GM19372 (cell line): ENCODE measurements around the gene ANKFN1.
"Not testable (repeated sequence)": the region's sequence is repeated elsewhere in the genome, so short reads cannot be mapped to it uniquely, and the experiment has no call there.

Experiments used
- ATAC-seq: cut with Tn5 transposase; IDR thresholded peaks from one replicate; pipeline ENCODE4 v1.9.1; 2021; ENCODE audit warnings: mild to moderate bottlenecking, low read depth, moderate library complexity; ENCODE audit not compliant: unreplicated experiment

Gene ANKFN1

DNA sequence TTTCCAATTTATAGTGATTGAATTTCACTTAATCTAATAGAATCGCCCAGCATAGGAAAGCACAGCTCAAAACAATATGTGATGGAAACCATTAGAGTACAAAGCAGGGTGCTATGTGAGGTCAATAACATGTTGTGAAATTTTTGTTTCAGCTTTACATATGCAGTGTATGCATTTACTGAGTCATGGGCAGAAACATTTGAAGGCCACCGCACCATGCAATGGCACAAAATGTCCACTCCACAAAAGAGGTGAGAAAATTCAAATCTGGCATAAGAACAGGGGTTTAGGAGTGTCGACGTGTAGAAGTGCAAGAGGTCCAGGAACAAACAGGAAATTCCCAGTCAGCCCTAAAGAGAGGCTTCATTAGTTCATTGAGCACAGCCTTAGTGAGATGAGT, 131.2 kb downstream of the ANKFN1 start:
- no peak for ATAC-seq

DNA sequence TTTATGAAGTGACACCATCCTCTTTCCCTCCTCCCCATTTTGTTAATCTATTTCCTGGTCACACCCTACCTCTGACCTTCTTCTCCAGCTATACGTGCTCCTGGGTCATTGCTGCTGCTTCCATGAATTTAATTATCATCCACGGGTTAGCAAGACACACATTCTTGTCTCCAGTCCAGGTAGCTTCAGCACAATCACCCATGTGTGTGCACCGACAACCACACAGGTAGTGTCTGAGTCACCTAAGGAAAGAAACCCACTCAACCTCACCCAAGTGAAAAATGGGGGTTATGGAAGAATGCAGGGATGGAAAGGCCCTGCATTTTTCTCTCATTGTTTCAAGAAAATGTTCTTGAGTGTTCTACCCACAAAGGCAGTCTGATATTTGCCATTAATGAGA, 135.5 kb downstream of the ANKFN1 start:
- ATAC-seq, result not testable (repeated sequence)

DNA sequence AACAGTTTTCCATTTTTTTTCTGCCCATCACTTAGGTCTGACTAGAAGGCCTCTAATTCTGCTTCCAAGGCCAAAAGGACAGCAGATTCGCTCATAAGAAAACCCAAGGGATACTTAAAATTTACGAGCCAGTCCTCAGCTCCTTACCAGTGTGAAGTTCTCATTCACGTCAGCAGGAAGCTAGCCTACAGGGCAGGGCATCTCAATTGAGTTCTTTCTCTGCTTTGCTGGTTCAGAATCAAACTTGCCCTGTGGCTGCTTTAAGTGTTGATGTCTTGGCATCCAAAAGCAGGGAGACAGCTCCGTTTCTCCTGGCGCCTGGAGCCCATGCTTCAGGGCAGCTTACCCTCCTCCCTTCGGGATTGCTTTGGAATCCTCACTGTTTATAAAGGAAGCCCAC, 136.0 kb downstream of the ANKFN1 start:
- no peak for ATAC-seq

DNA sequence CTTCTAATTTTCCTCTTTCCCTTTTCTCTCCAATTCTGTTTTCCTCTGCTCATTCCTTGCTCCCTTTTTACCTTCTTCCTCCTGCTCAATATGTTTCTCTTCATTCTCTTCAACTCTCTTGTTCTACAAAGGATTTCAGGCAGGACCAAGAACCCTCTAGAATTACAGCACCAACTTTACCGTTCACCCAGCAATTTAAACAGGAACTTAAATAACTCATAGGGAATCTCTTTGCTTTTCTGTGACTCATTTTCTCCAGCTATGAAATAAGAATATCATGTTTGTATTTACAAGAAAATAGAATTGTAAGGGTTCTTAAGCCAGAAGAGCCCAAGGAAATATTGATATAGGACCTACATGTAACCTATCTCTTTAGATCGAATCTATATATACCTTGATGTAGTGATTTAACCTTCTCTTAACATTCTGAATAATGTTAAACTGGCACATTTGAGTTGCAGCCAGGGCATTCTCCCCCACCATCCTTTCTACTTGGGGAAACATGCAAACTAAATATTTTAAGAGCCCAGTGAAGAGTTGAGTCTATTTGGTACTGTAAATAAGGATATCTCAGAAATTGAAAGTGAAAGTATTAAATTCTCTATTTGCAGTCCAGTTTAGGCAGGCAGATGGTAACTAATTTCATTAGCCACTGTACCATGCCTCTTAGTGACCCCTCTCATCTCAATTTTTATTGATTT, 137.0 kb downstream of the ANKFN1 start:
- ATAC-seq, result no peak

DNA sequence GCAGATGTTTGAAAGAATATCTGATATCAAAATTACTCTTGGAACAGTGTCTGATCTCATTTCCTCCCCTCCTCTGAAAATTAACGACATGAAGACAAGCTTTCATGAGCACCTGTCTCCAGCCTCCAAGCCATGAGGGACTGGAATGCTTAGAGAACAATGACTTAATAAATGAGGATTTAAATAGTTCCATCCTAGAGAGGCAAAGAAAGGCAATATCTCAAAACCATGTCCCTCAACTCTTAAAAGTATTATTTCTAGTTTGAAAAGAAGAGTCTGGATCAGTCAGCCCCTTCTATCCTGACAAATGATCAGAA, 137.5 kb downstream of the ANKFN1 start:
- ATAC-seq, result no peak

DNA sequence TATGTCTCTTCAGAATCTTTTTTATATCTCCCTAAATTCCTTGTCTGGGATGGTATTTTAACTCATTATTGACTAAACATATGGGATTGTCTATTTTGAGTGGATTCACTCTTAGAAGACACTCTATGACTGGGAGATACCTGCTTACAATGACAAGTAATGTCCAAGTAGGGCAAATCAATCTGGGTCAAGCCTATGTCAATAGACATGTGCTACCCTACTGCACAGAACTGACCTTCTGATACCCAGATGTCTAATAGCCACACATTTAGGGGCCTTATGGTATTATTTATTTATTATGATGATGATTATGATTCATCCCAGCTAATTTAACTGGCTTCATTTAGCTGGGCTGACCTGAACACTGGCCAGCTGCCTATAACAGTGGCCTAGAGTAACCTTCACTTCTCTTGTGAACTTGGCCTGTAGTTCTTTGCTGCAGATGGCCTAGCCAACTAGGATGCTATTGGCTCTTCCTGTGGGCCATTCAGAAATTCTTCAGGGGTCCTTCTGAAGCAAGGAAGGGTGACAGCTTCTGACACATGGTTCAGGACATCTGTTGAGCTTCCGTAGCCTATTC, 138.0 kb downstream of the ANKFN1 start:
- no peak for ATAC-seq

DNA sequence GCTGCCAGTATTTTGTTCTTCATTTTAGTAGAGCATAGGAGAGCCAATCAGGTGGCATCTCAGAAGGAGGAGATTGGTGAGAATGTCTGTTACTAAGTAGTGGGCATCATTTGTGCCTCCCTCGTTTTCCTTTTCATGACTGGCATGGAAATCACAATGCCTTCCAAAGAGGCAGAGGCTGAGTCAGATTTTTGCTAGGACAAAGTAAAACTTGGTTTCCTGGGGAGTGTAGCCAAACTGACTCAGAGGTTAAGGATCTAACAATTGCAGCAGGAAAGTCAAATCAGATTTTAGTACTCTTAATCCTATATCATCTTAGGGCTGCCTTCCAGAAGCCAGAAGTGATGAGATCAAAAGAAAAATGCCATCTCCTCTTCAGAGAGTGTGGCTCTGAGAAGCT, 138.7 kb downstream of the ANKFN1 start:
- no peak for ATAC-seq

DNA sequence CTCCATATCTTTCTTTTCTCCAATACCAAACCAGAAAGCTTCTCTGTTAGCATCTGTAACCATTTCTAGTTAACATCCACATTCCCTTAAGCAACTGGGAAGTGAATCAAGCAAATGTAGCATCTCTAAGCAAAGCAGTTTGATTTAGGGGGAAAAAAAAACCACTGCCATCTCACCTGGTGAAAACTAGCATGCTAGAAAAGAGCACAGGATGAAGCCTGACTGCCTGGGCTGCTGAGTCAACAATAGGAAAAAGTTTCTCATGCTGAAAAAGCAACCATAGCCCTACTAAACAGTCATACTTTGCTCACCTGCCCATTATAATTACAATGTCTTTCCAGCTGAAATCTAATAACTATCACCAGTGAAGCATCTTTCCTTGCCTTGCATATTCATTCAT, 139.3 kb downstream of the ANKFN1 start:
- no peak for ATAC-seq

DNA sequence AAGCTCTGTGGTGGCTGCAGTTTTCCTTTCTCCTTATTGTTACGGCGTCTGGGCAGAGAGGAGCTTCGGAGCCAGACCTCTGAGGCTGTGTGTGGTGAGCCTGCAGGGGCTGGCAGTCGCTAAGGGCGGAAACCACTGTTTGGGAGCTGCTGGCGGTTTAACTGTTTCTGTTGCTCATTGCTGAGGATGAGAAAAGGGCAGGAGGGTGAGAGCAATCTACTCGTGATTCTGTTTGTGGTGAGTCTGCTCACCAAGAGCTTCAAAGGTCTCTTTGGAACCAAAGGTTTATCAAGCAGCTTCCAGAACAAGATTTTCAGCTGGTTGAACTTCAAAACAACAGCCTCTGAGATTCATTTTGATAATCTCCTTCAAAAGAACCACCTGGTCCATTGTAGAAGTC, 143.9 kb downstream of the ANKFN1 start:
- no peak for ATAC-seq

DNA sequence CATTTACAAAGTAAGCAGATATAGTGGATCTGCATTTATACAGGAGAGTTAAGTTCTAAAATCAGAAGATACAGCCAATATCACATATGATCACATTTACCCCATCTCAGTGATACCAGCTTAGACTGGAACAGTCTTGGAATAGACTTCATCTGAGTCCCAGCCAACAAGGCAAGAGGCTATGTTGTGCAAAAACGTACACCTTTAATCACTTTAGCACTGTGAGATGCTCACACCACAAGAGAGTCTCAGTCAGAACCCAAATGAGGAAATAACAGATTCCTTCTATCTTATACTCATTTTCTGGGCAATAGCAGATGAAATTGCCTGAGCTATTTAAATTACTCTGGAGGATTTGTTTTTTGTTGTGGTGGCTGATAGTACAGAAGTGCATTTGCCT, 145.6 kb downstream of the ANKFN1 start:
- no peak for ATAC-seq

DNA sequence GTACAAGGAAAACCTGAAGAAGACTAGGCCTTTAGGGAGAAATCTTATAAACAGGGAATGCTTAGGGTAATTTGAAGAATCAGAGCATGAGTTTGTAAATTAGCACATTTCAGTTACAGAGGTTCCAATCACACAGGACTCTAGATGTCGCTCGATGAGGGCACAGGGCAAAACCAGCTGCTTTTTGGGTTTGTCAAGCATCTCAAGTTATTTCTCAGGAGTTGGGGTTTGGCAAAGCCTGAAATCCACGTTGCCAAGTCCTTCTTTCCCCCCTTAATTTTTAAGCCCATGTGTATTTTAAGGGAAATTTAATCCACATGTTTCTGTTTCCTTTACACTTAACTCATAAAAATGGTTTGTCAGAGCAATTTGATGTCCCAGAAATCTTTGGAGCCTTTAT, 146.9 kb downstream of the ANKFN1 start:
- ATAC-seq, result no peak

DNA sequence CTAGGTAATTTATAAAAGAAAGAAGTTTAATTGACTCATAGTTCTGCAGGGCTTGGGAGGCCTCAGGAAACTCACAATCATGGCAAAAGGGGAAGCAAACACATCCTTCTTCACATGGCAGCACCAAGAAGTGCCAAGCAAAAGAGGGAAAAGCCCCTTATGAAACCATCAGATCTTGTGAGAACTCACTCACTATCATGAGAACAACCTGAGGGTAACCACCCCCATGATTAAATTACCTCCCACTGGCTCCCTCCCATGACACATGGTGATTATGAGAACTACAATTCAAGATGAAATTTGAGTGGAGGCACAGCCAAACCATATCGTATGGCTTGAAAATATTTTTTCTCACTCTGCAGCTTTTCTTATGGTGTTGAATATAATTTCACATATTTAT, 151.7 kb downstream of the ANKFN1 start:
- ATAC-seq, result no peak

DNA sequence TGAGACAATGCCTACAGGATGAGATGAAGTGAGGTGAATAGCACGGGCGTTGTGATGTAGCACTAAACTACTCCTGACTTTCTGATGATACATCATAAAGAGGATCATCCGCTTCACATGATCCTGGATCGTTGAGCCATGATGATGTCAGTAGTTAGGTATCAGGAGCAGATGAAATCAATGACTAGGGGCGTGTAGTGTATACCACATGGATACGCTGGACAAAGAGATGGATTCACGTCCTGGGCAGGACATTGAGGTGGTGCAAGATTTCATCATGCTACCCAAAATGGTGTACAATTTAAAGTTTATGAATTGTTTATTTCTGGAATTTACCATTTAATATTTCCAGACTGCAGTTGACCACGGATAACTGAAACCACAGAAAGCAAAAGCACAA, 156.6 kb downstream of the ANKFN1 start:
- no peak for ATAC-seq

DNA sequence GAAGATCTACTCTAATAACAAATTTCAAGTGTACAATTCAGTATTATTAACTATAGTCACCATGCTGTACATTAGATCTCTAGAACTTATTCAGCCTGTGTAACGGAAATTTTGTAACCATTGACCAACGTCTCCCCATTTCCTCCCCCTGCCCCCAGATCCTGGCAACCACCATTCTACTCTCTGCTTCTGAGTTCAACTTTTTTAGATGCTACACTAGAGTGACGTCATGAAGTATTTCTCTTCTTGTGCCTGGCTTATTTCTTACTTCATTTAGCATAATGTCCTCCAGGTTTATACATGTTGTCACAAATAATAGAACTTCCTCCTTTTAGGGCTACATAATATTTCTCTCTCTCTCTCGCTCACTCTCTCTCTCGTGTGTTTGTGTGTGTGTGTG, 157.5 kb downstream of the ANKFN1 start:
- no peak for ATAC-seq

DNA sequence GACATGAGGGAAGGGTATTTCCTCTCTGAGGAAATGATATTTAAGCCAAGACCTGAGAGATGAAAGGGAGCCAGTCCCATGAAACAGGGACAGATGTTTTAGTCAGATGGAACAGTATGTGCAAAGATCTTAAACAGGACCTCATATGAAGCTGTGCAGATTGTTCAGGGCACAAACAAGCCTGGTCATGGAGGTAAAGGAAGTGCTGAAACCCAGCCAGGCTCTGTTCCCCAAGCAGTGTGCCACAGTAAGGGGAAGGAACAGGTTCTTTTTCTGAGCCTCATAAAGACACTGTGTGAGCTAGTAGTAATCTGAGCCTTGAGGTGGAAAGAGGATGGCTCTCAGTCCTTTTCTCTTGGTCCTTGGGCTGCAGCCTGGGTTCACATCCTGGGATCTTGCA, 159.9 kb downstream of the ANKFN1 start:
- ATAC-seq, result no peak

DNA sequence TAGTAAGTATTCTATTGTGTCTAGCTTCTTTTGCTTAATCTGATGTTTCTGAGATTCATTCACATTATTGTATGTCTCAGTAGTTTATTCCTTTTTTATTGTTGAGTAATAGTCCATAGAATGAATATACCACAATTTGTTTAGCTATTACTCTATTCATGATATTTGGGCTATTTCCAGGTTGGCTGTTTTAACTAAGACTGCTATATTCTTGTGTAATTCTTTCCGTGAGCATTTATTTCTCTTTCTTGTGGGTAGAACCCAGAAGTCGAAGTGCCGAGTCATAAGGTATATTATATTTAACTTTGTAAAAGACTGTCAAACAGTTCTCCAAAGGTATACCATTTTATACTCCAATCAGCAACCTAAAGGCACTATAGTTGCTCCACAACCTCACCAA, 160.8 kb downstream of the ANKFN1 start:
- no peak for ATAC-seq

DNA sequence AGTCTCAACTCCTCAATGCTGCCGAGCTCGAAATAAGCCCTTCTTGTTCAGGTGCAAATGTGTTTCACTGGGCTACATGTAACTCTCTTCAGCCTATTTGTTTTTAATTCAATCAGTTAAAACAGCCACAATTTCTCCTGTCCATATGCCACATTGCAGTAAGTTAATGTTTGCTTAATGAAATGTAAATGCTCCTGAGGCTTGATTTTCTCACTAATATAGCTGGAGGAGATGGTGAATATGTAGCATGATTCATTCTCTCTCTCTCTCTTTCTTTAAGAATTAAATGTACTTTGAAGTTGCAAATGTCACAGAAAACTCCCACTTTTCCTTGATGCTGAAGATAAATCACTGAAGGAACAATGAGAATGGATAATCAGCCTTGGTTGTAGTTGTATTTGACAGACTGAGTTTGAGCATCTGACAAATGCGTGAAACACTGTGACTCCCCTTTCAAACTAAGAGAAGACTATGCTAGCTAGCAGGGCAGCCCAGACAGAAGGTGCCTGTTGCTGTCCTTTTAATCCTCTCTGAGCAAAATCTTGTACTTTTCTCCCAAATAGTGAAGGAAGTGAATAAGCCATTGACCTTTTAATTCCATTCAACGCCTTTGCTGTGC, 161.8 kb downstream of the ANKFN1 start:
- ATAC-seq, result no peak

DNA sequence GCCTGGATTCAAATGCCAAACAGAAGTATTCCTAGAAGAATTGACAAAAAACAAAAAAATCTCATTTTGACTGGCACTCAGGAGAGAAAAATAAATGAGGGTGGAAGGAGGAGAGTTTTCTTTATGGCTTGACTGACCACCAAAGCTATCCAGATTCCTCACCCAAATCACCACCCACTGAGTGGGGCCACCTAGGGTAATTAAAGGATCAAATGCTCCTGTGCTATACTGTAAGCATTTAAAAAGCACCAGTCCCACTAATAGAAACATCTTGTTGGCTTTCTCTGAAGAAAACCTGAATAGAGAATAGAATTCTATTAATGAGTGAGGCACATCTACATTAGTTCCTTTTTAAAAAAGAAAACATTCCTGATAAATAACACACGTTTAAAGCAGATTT, 163.3 kb downstream of the ANKFN1 start:
- ATAC-seq, result no peak

DNA sequence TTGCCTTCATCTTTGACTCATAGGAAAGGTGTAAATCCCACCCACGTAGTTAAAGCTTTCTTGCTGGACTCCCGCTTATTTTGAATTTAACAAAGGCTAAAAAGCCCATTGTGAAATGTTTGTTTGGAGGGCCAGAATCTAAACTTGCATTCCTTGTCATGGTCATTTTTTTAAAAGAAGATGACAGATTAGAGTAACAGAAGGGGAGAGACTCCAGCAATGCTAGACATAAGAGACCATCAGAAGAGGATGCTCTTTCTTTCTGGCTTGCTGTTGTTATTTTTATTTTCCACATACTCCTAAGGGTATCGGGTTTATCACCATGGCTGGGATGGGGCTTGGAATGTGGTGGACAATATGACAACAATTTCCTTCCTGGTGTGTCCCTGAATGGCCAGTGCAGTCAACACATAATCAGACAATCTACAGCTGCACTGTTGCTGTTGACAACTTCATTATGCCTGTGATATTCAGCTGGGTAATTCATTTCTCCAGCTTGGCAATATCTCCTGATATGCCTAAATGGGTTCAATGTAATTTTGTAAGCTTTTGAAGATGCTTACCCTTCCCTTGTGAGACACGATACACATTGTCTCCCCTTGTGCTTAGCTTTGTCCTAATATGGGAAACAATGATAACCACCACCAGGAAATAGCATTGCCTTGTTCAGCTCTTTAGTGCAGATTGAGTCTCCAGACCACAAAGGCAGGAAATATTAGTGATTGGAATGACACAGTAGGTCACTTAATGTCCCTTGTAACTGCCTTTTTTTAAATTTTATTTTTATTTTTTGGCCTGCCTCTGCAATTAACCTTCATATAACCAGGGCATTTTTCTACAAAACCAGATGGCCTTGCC, 164.3 kb downstream of the ANKFN1 start:
- ATAC-seq, result no peak

DNA sequence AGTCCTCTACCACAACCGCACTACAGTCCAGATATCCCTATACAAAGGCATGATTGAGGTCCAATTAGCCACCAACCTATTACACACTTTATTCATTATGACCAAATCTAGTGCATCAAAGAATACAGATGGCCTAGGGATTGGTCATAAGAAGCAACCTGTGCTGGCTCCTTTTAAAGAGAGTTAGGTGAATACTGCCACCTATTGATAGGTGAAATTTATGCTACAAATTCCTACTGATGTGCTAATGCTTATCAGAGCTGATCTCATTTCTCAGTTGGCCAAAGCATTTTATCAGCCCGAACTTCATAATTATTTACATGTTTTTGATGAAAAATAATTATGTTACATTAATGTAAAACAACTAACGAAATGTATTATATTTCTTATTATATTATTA, 166.3 kb downstream of the ANKFN1 start:
- no peak for ATAC-seq

DNA sequence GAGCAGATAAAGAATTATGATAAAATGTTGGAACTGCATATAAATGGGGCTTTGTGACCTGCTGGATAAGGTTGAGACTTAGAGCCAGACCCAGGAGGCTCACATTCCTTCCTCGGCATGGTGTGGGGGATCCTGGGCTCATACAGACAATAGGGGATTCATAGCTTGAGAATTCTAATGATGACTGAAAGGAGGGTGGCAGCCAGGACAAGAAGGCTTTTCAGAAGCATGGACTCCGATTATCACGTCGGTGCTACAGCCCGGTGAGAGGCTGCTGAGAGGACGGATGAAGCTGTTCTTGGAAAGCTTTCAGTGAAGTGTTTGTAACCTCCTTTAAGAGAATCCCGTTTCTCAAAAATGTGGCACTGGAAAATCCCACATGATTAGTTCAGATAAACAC, 167.2 kb downstream of the ANKFN1 start:
- no peak for ATAC-seq

DNA sequence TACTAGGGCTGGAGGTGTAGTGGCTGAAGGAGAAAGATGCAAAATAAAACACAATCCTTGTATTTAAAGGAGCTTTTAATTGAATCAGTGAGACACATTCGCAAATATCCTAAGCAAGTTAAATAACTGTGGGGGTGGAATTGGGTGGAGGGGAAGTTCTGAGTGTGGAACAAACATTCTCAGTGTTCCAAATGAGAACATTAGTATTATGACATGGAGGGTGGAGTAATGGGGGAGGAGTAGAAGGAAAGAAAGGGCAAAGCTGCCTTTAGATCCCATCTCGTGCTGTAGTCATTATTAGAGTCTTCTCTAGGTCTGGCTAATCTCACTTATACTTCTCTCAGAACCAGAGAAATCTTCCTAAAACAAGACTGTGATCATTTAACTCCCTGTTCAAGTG, 169.7 kb downstream of the ANKFN1 start:
- ATAC-seq, result no peak
